Gastrocnemius medialis (tissue), 4 donors: Measurements from ENCODE around the gene SLC9C1.

Source experiments
- CTCF ChIP-seq, 5 experiments: fragments of 450-650 bp in 3 of 5; fragments of 200-600 bp in 2 of 5; sonication (generic) in 2 of 5; IDR thresholded peaks in 4 of 5; conservative IDR thresholded peaks in 1 of 5; 1 replicate in 4 of 5; 2 replicates in 1 of 5; pipeline ENCODE4 v1.5.1; 2016 to 2019; ENCODE audit warnings: antibody characterized with exemption in 5 of 5, mild to moderate bottlenecking in 3 of 5, moderate library complexity in 3 of 5
- POLR2A ChIP-seq, 2 donors: fragments of 450-650 bp; IDR thresholded peaks; one replicate each; pipeline ENCODE4 v1.6.1; 2017; ENCODE audit warnings: antibody characterized with exemption in 2 of 2, mild to moderate bottlenecking in 2 of 2, moderate library complexity in 2 of 2

- TF ChIP-seq POLR2A (IDR thresholded peaks at IDR 0.05) (no peak), CTCF (IDR thresholded peaks at IDR 0.05 in 4 of 5, conservative IDR thresholded peaks at IDR 0.05 in 1 of 5) (no peak)
These were observed 64.0 kb downstream of the SLC9C1 start for GRCh38 chr3:112230033-112230432.
